ENCODE measurements around the gene PAX8.
A peak's percentile ranks its signal among the peaks of the same experiment; 100 is the strongest.
"Not testable (repeated sequence)": the region's sequence is repeated elsewhere in the genome, so short reads cannot be mapped to it uniquely, and the experiment has no call there.

The PAX8 gene

DNA sequence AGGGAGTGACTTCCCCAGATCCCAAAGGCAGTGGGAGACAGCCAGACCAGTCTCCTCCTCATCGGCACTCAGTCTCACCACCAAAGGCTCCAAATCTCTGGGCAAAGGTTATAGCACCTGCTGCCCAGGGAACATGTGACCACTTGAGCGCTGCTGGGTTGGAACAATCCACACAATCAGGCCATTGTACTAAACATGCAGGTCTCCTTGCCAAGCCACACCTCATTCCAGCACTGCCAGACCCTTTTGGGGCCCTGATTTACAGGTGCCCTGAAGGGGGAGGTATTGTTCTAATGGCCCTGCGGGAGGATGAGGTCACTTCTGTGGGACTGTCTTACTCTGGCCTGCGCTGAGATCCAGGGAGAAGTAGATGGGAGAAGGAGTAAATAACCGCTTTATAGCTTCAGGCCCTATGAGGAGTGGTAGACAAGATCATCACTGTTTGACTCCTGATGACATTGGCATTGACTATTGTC is 10.0 kb upstream of the PAX8 start:
- DNase-seq = not testable (repeated sequence)

GRCh38 chr2:113288117-113288673 is 9.5 kb upstream of the PAX8 start:
- not testable (repeated sequence) for DNase-seq

GRCh38 chr2:113285816-113286215 is 7.1 kb upstream of the PAX8 start:
- no peak for DNase-seq

DNA sequence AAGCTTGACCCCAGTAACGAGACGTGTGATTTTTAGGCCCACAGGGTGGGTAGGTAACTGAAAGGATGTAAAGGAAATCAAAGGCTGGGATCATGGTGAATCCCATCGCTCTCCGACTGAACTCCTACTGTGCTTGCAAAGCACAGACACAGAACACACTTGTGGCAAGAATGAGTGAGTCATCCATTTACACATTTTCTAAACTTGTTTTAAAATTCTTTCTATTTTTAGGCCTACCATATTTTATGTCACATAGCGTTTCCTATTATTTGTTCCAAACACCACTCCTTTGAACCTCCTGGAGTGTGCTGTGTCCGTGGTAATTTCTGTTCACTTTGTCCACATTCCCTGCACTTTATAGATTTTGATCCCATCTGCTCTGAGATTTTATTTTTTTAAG is 6.3 kb upstream of the PAX8 start:
- not testable (repeated sequence) for DNase-seq

DNA sequence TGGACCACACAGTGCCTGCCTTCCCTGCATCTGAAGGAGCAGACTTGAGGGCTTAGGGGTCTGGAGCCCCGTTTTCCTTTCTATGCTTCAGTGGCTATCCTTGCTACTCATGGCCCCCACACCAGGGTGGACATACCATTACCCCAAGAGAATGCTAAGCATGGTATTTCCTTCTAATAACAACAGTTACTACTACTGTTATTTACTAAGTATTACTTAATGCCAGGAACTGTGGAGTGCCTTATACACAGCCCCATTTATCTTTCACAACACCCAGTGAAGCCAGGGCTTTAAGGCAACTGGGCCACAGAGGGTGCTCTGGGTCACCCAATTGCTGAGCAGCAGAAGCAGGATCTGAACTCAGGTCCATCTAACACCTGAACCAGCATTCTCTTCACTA is 5.8 kb upstream of the PAX8 start:
- no peak for DNase-seq

DNA sequence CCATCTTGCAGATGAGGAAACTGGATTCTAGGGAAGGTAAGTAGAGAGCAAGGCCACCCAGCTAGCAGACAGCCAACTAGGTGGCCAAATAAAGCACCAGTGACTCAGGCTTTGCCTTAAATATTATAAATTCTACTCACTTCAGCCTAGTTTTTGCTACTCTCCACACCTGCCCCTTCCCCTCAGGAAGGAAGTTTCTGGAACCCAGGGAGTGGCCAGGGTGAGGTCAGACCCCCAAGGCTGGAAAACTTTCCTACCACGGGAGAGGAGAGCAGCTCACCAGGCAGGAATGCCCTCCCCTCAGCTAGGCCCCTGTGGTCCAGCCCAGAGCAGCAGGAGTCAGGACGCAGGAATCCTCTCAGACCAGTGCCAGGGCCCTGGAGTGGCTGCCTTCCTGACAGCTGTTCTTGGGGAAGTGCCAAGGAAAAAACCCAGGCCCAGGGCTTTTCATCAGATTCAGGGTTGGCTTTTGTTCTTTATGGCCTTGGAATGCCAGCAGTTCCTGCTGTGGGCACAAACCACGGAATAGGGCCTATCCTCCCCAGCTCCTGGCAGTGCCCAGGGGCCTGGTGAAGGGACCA is 5.1 kb upstream of the PAX8 start:
- DNase-seq = peak; percentile 71

- no peak for DNase-seq
Measured at GRCh38 chr2:113282747-113283533, 4.2 kb upstream of the PAX8 start.

- DNase-seq = no peak
Measured at GRCh38 chr2:113281910-113282746, 3.4 kb upstream of the PAX8 start.

DNA sequence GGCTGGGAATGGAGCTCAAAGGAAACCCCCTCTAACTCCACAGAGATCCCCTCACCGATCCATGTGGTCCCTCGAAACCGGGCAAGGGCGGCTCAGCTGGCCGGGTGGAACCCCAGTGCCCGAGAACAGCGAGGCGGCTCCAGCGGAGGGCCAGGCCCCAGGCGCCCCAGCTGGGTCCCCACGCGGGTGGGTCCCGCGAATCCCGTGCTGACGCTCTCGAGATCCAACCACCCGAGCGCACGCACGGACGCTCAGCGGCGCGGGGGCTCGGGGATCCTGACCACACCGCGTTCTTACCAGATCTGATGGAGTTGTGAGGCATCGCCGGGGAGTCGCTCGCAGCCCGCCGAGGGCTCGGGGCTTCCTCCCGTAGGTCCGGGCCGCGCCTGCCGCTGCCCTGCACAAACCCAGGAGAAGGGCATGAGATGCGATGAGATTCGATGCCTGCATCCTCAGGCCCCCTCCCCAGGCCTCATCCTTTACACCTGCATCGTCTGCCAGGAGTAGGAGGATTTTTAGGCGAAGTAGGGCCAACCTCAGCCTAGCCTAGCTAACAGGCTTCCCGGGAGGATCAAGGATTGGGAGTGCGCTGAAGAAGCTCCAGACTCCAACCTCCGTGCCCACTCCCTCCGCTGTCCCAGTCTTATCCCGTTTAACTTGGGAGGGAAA is 514 bp downstream of the PAX8 start:
- DNase-seq = no peak

GRCh38 chr2:113277474-113278072 is 1.1 kb downstream of the PAX8 start:
- no peak for DNase-seq

DNA sequence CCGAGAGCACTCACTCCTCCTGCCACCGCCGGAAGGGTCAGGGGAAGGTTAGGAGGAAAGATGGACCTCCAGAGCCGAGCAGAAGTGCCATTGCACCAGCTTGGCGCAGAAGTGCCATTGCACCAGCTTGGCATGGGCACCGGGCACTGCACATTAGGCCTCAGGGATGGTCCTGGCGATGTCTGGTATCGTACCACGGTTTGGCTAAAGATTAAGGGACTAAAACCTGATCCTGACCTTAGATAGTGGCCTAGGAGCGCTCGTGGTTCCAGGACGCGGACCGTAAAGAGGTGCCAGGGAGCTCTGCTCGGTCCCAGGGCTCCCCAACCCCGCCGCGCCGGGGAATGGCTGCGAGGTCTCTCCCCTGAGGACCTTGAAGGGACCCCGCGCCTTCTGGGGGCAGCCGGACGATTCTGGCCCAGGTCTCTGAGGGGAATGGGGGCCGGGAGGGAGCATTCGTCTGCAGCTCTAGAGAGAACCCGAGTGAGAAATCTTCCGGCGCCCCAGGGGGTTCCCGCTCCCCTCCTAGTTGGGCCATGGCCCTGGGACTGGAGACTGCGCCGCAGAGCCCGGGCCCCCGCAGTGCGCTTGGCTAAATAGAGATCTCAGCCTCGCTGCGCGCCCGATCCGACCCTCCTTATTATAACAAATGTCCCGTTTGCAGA is 1.8 kb downstream of the PAX8 start:
- no peak for DNase-seq

GRCh38 chr2:113276216-113276760 is 2.4 kb downstream of the PAX8 start:
- no peak for DNase-seq

- no peak for DNase-seq
Measured at GRCh38 chr2:113275556-113276215, 3.0 kb downstream of the PAX8 start.

DNA sequence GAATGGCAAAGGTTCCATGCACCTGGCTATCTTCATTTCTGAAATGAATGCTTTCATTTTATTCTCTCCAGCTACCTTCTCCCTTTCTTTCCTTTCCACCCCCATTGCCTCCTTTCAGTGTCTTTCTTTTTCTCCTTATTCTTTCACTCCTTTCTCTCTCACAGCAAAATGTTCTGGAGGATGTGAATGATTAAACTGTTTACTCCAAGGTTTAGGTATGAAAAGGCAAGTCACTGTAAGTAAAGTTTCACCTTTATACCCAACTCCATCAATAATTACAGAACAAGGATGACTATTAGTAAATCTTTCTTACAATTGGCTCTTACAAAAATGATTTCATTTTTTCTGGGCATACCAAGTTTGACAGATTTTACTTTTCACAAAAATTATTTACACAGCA is 4.3 kb downstream of the PAX8 start:
- no peak for DNase-seq

DNA sequence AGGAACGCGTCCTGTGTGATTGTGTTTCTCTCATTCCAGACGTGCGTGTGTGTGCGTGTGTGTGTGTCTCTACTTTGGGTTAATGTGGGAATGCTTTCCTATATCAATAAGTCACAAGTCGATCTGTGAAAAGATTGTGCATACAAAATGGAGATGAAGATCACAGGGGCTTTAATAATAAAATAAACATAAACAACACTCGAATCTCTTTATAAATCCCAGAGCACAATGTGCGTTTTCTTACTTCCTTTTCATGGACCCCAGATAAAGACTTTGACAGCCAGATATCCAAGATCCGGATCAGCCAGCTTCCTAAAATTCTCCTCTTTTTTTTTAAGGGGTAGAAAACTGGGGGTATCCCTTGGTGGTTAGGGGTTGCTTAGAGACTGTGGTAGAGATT is 4.7 kb downstream of the PAX8 start:
- no peak for DNase-seq

- no peak for DNase-seq
Measured at GRCh38 chr2:113273027-113273551, 5.6 kb downstream of the PAX8 start.

- no peak for DNase-seq
Measured at GRCh38 chr2:113272477-113272876, 6.2 kb downstream of the PAX8 start.

- no peak for DNase-seq
Measured at GRCh38 chr2:113268621-113269360, 9.9 kb downstream of the PAX8 start.

GRCh38 chr2:113266431-113266830 is 12.3 kb downstream of the PAX8 start:
- DNase-seq = no peak
